K562 (cell line): Measurements from ENCODE around the gene WDR44. TPM values are rescaled to one million over a fixed set of nuclear protein-coding genes. Genes with fewer than 3 reads are reported as not detected.

Experiments
- ATAC-seq: fragments of 200-7000 bp; cut with Tn5 transposase; 3 replicates; pipeline ENCODE4 v1.9.1; 2020; ENCODE audit warnings: moderate library complexity
- BruUV-seq: library from RNA; stranded (reverse); fragments of 400-500 nt; replicated peaks from 2 replicates; lab custom pipeline; 2021; lab: Mats Ljungman, UMichigan
- CTCF ChIA-PET: fragments of 300-600 bp; formaldehyde crosslinking; extraction: SDS; loops from one replicate; lab custom pipeline; 2021; ENCODE audit warnings: low intra/inter-chr PET ratio; lab: Yijun Ruan, JAX
- POLR2A ChIA-PET: fragments of 300-600, 350-650 bp; sonication (Branson Sonifier 250); formaldehyde crosslinking; extraction: SDS; loops from one replicate; lab custom pipeline; 2021; ENCODE audit warnings: antibody characterized with exemption, inconsistent platforms; lab: Yijun Ruan, JAX
- DNase-seq, 4 experiments: peaks; one replicate each; pipeline versions ENCODE4 v3.0.0 to v3.0.0-alpha.2; 2011 to 2018; ENCODE audit warnings: low spot score in 3 of 4, mixed read lengths in 3 of 4; ENCODE audit errors: extremely low read depth in 1 of 4
- FAIRE-seq: peaks from 2 replicates; lab custom pipeline; 2011; peaks lifted over from hg19 to GRCh38; lab: Jason Lieb, UNC
- H2AFZ ChIP-seq: 2 replicates; pipeline ENCODE4 v1.6.0; 2011; ENCODE audit warnings: low read depth, low read length, control low read depth, inconsistent platforms
- H3K27ac ChIP-seq: fragments of 200-600 bp; 3 replicates; pipeline ENCODE4 v1.8.0; 2011; ENCODE audit warnings: low read depth, mild to moderate bottlenecking, control low read depth, inconsistent platforms, low read length, moderate library complexity, mixed read lengths; ENCODE audit errors: extremely low read depth
- H3K27me3 ChIP-seq, 2 experiments: fragments of 300-600 bp in 1 of 2; 2 replicates in 1 of 2; 3 replicates in 1 of 2; pipeline versions ENCODE4 v1.6.0 to v1.8.0; 2011; ENCODE audit warnings: inconsistent platforms in 2 of 2, low read length in 2 of 2, mild to moderate bottlenecking in 1 of 2, mixed read lengths in 1 of 2, moderate library complexity in 1 of 2; ENCODE audit not compliant: control insufficient read depth in 2 of 2, insufficient read depth in 2 of 2
- H3K36me3 ChIP-seq: fragments of 300-600 bp; 3 replicates; pipeline ENCODE4 v1.8.0; 2011; ENCODE audit warnings: mild to moderate bottlenecking, low read length, inconsistent platforms; ENCODE audit not compliant: control insufficient read depth, insufficient read depth
- H3K4me1 ChIP-seq, 2 experiments: fragments of 200-600 bp in 1 of 2; replicated peaks in 1 of 2; 2 replicates in 1 of 2; 3 replicates in 1 of 2; pipeline versions ENCODE4 v1.5.1 to v1.8.0; 2011; ENCODE audit warnings: inconsistent platforms in 2 of 2, low read length in 2 of 2, mild to moderate bottlenecking in 1 of 2, mixed read lengths in 1 of 2, moderate library complexity in 1 of 2; ENCODE audit not compliant: control insufficient read depth in 2 of 2, insufficient read depth in 2 of 2
- H3K4me2 ChIP-seq: 2 replicates; pipeline ENCODE4 v1.6.1; 2011; ENCODE audit warnings: low read length, control low read depth, inconsistent platforms, mixed read lengths; ENCODE audit not compliant: insufficient read depth
- H3K4me3 ChIP-seq: fragments of 200-600 bp; sonication (generic), shearing (Covaris generic); 2 replicates; pipeline ENCODE4 v1.5.1; 2016; ENCODE audit warnings: control low read depth, inconsistent platforms
- H3K79me2 ChIP-seq: fragments of 200-600 bp; 3 replicates; pipeline ENCODE4 v1.8.0; 2011; ENCODE audit warnings: low read length, inconsistent platforms; ENCODE audit not compliant: control insufficient read depth, insufficient read depth
- H3K9ac ChIP-seq, 2 experiments: 2 replicates each; pipeline versions ENCODE4 v1.6.0 to v1.6.1; 2011; ENCODE audit warnings: low read depth in 2 of 2, low read length in 2 of 2, control low read depth in 1 of 2, inconsistent platforms in 1 of 2, mild to moderate bottlenecking in 1 of 2, mixed read lengths in 1 of 2; ENCODE audit not compliant: insufficient read depth in 1 of 2
- H3K9me1 ChIP-seq: one replicate; pipeline ENCODE4 v1.6.0; 2011; ENCODE audit warnings: inconsistent platforms, mild to moderate bottlenecking, low read length, moderate library complexity; ENCODE audit not compliant: control insufficient read depth, insufficient read depth
- H3K9me3 ChIP-seq: replicated peaks from 2 replicates; pipeline ENCODE4 v1.5.1; 2011; ENCODE audit warnings: low read depth, low read length, inconsistent platforms; ENCODE audit not compliant: control insufficient read depth, insufficient read depth
- H4K20me1 ChIP-seq: replicated peaks from 2 replicates; pipeline ENCODE4 v1.6.1; 2011; ENCODE audit warnings: low read length, inconsistent platforms, mixed read lengths; ENCODE audit not compliant: control insufficient read depth, insufficient read depth
- BHLHE40 ChIP-seq: IDR thresholded peaks from 2 replicates; pipeline ENCODE4 v1.6.1; 2011; ENCODE audit warnings: low read length, improper control_type of control experiment
- EWSR1 ChIP-seq: fragments of 450-650 bp; IDR thresholded peaks from 2 replicates; pipeline ENCODE4 v1.6.1; 2018; ENCODE audit warnings: borderline replicate concordance, mild to moderate bottlenecking, low read depth, moderate library complexity; ENCODE audit not compliant: partially characterized antibody
- GATAD2B ChIP-seq: fragments of 450-650 bp; IDR thresholded peaks from 2 replicates; pipeline ENCODE4 v1.6.1; 2017; ENCODE audit warnings: mild to moderate bottlenecking, borderline replicate concordance
- IFI16 ChIP-seq: fragments of 250-450 bp; sonication (Bioruptor Pico); IDR thresholded peaks from 2 replicates; pipeline ENCODE4 v2.1.2; 2022; ENCODE audit warnings: mild to moderate bottlenecking, inconsistent platforms
- L3MBTL2 ChIP-seq: fragments of 450-650 bp; IDR thresholded peaks from 2 replicates; pipeline ENCODE4 v1.6.1; 2016; ENCODE audit warnings: mild to moderate bottlenecking, moderate library complexity
- PHB2 ChIP-seq: fragments of 450-650 bp; IDR thresholded peaks from 2 replicates; pipeline ENCODE4 v1.6.1; 2017; ENCODE audit warnings: low read depth
- ZNF407 ChIP-seq: fragments of 450-650 bp; IDR thresholded peaks from 2 replicates; pipeline ENCODE4 v1.6.1; 2016; ENCODE audit warnings: low read depth
- ZNF586 ChIP-seq: fragments of 450-650 bp; formaldehyde crosslinking; conservative IDR thresholded peaks from 2 replicates; pipeline ENCODE4 v1.4.0; 2020; ENCODE audit warnings: mild to moderate bottlenecking, moderate library complexity
- ZNF609 ChIP-seq: sonication (generic); formaldehyde crosslinking; IDR thresholded peaks from 2 replicates; pipeline ENCODE4 v1.8.1; 2023; ENCODE audit warnings: missing genetic modification reagents, mild to moderate bottlenecking, borderline replicate concordance
- ZNF644 ChIP-seq: fragments of 200-800 bp; sonication (Bioruptor generic); IDR thresholded peaks from 2 replicates; pipeline ENCODE4 v1.6.1; 2016; ENCODE audit warnings: low read depth, missing genetic modification characterization, missing compliant biosample characterization
- ZNF79 ChIP-seq: fragments of 250-450 bp; sonication (Bioruptor Pico); IDR thresholded peaks from 2 replicates; pipeline ENCODE4 v1.4.0; 2020; ENCODE audit warnings: low read depth, mild to moderate bottlenecking, moderate library complexity
- WGBS: fragments of 100-300 bp; shearing (Covaris generic); methylation state at CpG from one replicate; pipeline ENCODE4 v1.1.6; 2016; ENCODE audit warnings: low coverage, mixed read lengths; ENCODE audit not compliant: insufficient coverage; ENCODE audit errors: missing lambda C conversion rate; 5-methylcytosine and 5-hydroxymethylcytosine counted together
- in situ Hi-C: fragments of 300-500 bp; cut with MboI; formaldehyde crosslinking; loops from 4 replicates; pipeline ENCODE4 v1.15.0; 2018; ENCODE audit warnings: inconsistent platforms, mixed read lengths
- intact Hi-C: fragments of 100-400 bp; cut with micrococcal nuclease; formaldehyde crosslinking; loops from 2 replicates; pipeline ENCODE4 v1.14.2; 2022
- polyA plus RNA-seq, 8 experiments: library from polyadenylated mRNA; depleted of rRNA in 4 of 8; stranded (reverse) in 5 of 8; unstranded in 3 of 8; fragments of >200 nt; fragmentation: Nextera tagmentation in 2 of 8; fragmentation: Illumina TruSeq in 1 of 8; extraction: Ambion mirVana in 2 of 8; extraction: Trizol in 1 of 8; gene quantifications; 2 replicates each; pipeline versions ENCODE4 v1.2.1 to v1.2.3, GENCODE V29; 2011 to 2014; ENCODE audit warnings: inconsistent platforms in 1 of 8, missing spikeins in 1 of 8
- total RNA-seq, 7 experiments: library from RNA; depleted of rRNA in 6 of 7; stranded (reverse); fragments of >200 nt in 6 of 7; fragmentation: Illumina TruSeq in 2 of 7; extraction: Trizol in 2 of 7; gene quantifications; 2 replicates each; pipeline versions ENCODE4 v1.2.1 to v1.2.3, GENCODE V29; 2011 to 2021; ENCODE audit warnings: low replicate concordance in 1 of 7

The WDR44 gene
- total and polyA plus RNA-seq, 9 of the 15 experiments (the other 6 are each of a cell fraction or from before 2014, with no cell fraction given) = 5.6 to 20.0 (median 14.6) TPM

- intact Hi-C loops (no loop called here), in situ Hi-C loops (no loop called here)
- peaks cover 54% of the 10 kb centered on the region for H3K36me3 ChIP-seq
- H3K4me2 ChIP-seq = no peak overlapping the region
- no peaks in the 10 kb centered on the region for H3K9me1 ChIP-seq
- ChIA-PET CTCF (no interaction called here), POLR2A (interaction anchor here (1.0 kb wide), 1 partner anchor 10 kb away, joined by 5 read pairs; no protein-coding TSS in a partner anchor)
- no peak overlapping the region for H3K9ac ChIP-seq
- no peak overlapping the region for H3K4me3 ChIP-seq
- H3K27ac ChIP-seq = no peak overlapping the region
- no peak for FAIRE-seq
- DNase-seq = no peak
- WGBS = 65% methylated on average over 4 of the region's 4 CpGs
- no peaks in the 10 kb centered on the region for H3K4me1 ChIP-seq
- no peaks in the 10 kb centered on the region for H3K27me3 ChIP-seq
- no TSS peak for BruUV-seq
- no peak overlapping the region for H2AFZ ChIP-seq
- no peak for ATAC-seq
- no peaks in the 10 kb centered on the region for H3K9me3 ChIP-seq
- no peaks in the 10 kb centered on the region for H4K20me1 ChIP-seq
- no peaks in the 10 kb centered on the region for H3K79me2 ChIP-seq
- TF ChIP-seq ZNF644 (tag) (no peak), ZNF407 (no peak), ZNF79 (CRISPR knock-in tag) (no peak), GATAD2B (no peak), ZNF609 (CRISPR knock-in tag) (no peak), BHLHE40 (no peak), IFI16 (no peak), ZNF586 (CRISPR knock-in tag) (no peak), EWSR1 (no peak), L3MBTL2 (no peak), PHB2 (no peak)
Measured at GRCh38 chrX:118392716-118393115, 46.8 kb downstream of the WDR44 start.
